ENCODE data around the gene ZC3H10.
"Not testable (repeated sequence)": the region's sequence is repeated elsewhere in the genome, so short reads cannot be mapped to it uniquely, and the experiment has no call there.

Gene ZC3H10

GRCh38 chr12:56103066-56103711, 14.9 kb upstream of the ZC3H10 start:
- no peak for DNase-seq

DNA sequence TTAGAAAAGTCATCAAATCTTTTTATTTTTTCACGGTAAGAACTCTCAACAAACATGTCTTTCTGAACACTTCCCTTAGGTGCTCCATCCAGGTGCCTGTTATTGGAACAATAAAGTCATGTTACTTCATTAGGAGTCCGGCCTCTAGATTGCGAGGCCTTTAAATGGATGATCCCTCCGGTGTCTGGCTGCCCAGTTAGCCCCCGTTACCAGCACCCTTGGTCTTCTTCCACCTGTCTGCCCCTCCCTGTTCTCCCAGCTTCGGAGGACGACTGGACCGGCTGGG, 14.3 kb upstream of the ZC3H10 start:
- no peak for DNase-seq

DNA sequence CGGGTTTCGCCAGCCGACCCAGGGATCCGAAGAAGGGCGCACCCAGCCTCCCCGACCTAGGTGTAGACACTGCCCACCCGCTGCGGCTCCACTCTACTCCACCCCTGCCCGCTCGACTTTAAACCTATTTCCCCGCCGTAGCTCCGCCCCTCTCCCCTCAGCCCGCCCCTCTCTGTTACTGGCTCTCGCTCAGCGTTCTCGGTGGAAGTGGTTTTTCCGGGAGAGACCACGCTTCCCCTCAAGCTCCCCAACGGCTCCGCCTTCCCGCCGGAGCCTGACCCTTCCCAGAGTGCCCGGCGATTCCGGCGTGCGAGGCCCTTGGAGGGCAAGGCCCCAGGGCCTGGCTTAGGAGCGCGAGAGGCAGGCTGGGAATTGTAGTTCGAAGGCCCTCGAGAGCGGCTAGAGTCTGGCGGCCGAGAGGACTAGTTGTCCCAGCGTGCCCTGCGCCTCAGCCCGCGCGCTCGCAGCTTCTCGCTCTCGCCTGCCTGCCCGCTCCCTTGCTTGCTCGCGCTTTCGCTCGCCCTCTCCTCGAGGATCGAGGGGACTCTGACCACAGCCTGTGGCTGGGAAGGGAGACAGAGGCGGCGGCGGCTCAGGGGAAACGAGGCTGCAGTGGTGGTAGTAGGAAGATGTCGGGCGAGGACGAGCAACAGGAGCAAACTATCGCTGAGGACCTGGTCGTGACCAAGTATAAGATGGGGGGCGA, 13.8 kb upstream of the ZC3H10 start, which contains the start of gene PA2G4:
TSS of gene PA2G4 (plus strand) at position 451 of the 706 bp plus-strand sequence. CDS start at position 630, 179 bp downstream.
- peak; percentile 94 for DNase-seq

- no peak for DNase-seq
Measured at GRCh38 chr12:56104815-56105608, 13.1 kb upstream of the ZC3H10 start.

- no peak for DNase-seq
Measured at GRCh38 chr12:56105609-56105902, 12.5 kb upstream of the ZC3H10 start.

DNA sequence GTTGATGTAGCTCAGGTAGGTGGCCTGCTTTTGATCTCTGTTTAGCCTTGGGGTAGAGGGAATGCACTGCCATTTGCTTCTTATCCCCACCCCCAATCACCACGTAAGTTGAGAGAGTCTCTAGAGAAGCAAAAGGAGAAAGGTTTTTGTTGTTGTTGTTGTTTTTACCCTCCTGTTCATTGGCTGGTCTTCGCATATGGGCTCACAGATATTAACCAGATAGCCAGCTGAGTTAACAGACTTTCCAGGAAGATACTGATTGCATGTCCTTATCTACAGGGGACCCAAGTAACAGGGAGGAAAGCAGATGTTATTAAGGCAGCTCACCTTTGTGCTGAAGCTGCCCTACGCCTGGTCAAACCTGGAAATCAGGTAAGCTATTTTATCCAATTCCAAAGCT, 10.8 kb upstream of the ZC3H10 start:
- DNase-seq = no peak

GRCh38 chr12:56110571-56110970, 7.5 kb upstream of the ZC3H10 start:
- DNase-seq = no peak

DNA sequence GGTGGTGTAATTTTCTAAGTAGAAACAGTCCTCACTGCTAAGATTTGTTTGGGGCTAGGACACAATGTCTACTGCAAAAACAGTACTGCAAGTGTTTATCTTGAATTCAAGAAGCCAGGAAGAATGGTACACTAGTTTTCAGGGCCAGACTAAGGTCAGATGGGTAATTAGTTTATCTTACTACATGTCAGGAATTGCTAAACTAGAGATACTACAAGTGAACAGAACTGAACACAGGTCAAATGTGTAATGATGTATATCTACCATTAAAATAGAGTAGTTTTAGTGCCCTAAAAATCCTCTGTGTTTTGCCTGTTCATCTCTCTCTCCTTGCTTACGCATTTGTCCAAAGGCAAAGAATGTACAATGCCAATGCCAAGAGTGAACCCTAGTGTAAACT, 4.0 kb upstream of the ZC3H10 start:
- no peak for DNase-seq

GRCh38 chr12:56115329-56115728, 2.7 kb upstream of the ZC3H10 start:
- DNase-seq = no peak

- peak; percentile 92 for DNase-seq
Measured at GRCh38 chr12:56116267-56117081, 1.6 kb upstream of the ZC3H10 start, which contains the start of gene RPL41. TSS of gene RPL41 (plus strand) at chr12:56116633.

GRCh38 chr12:56117082-56117706, 872 bp upstream of the ZC3H10 start:
- DNase-seq = not testable (repeated sequence)

GRCh38 chr12:56118688-56119357, 757 bp downstream of the ZC3H10 start:
- DNase-seq = no peak

- no peak for DNase-seq
Measured at GRCh38 chr12:56119361-56119796, 1.3 kb downstream of the ZC3H10 start.

DNA sequence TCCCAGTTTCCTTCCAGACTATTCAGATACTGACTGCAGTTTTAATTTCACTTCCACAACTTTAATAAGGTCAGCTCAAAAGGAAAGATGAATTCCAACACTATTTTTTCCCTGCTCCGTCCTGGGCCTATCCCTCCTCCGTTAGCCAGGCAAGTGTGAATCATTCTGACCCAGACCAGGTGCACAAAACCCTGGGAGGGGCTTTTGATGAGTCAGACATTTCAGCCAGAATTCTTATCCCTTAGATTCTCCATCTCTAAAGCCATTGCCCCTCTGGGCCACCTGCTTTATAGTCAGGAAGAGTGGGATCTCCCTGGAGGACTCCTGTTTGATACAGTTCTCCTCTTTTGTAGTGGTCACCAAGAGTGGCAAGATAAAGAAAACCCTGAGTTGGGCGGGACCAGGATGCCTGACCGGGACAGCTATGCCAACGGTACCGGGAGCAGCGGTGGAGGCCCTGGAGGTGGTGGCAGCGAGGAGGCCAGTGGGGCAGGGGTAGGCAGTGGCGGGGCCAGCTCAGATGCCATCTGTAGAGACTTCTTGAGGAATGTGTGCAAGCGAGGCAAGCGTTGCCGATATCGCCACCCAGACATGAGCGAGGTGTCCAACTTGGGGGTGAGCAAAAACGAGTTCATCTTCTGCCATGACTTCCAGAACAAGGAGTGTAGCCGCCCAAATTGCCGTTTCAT, 2.2 kb downstream of the ZC3H10 start:
- DNase-seq = no peak

- no peak for DNase-seq
Measured at GRCh38 chr12:56121204-56121870, 3.3 kb downstream of the ZC3H10 start.

DNA sequence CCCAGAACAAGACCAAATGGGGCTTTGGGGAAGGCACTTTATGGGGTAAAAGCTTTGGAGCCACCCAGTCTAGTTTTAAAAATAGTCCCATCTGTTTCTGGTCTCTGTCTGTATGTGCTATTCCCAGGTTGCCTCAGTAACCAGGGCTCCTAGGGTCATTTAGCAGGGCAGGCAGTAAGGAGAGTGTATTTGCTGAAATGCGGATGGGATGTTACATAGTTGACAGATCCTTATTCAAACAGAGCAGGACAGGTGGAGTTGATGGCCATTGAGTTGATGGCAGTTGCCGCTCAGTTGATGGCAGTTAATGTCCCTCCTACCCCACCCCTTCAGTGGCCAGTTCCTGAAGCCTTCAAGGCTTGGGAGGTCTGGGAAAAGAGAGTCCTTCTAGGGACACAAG, 4.6 kb downstream of the ZC3H10 start:
- DNase-seq = no peak

- DNase-seq = no peak
Measured at GRCh38 chr12:56124133-56124532, 6.1 kb downstream of the ZC3H10 start.

- no peak for DNase-seq
Measured at GRCh38 chr12:56126732-56127239, 8.7 kb downstream of the ZC3H10 start.

DNA sequence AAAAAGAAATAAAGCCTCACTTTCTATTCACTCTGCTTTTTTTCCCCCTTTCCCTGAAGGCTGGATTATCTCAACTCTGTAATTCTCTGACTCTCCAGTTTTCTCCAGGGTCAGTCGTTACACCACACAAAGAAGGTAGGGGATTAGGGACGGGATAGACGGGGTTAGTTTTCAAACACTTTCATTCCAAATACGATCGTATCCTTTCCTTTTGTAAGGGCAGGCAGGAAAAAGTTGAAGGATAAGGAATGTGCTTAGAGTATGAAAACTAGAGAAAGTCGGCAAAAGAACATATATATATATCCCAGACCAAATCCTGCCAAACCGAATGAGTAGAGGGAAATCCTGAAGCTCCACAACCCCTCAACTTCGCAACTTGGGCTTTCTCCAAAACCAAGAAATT, 9.4 kb downstream of the ZC3H10 start:
- DNase-seq = no peak

DNA sequence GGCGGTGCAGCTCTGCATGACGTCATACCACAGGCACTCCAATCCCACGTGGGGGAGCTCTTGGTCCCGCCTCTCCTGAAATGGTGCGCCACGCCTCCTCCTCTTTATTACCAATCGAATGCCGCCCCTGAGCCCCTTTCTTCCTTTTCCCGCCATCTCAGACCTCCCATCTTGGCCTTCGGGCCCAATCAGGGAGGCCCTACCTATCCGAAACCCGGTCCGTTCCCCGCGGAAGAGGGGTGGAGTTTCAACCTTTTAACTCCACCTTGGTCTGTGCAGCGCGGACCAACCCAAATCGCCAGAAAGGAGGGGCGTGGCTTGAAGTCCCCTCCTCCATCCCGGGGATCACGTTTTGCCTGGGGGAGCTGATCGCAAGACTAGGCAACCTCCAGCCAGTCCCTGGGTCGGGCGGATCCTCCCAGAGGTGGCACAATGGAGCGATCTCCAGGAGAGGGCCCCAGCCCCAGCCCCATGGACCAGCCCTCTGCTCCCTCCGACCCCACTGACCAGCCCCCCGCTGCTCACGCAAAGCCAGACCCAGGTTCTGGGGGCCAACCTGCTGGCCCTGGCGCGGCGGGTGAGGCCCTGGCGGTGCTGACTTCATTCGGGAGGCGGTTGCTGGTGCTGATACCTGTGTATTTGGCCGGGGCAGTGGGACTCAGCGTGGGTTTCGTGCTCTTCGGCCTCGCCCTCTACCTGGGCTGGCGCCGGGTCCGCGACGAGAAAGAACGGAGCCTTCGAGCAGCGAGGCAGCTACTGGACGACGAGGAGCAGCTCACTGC, 10.0 kb downstream of the ZC3H10 start, which contains the start of gene ESYT1:
TSS of gene ESYT1 (plus strand) at position 380 of the 782 bp plus-strand sequence. CDS start at position 433, 53 bp downstream.
- DNase-seq = peak; percentile 95

Measured in activated CD4-positive, alpha-beta T cell treated with anti-CD3 and anti-CD28 coated beads for 1 hour (primary cell).